Activated CD4-positive, alpha-beta T cell treated with anti-CD3 and anti-CD28 coated beads, Interleukin-2, Interleukin-4, amounts not matched to agents 100 ng/mL and 50 ng/mL, durations not matched to agents 16 hours and 8 hours (primary cell): ENCODE measurements around the gene OSBPL5.

Source experiments
- DNase-seq: peaks from one replicate; pipeline ENCODE4 v3.0.0-alpha.2; 2020; ENCODE audit warnings: low spot score

OSBPL5 gene

GRCh38 chr11:3051196-3052108 is 113.7 kb downstream of the OSBPL5 start:
- DNase-seq, result no peak

- DNase-seq, result no peak
These were observed 114.5 kb downstream of the OSBPL5 start for GRCh38 chr11:3050386-3051195.

DNA sequence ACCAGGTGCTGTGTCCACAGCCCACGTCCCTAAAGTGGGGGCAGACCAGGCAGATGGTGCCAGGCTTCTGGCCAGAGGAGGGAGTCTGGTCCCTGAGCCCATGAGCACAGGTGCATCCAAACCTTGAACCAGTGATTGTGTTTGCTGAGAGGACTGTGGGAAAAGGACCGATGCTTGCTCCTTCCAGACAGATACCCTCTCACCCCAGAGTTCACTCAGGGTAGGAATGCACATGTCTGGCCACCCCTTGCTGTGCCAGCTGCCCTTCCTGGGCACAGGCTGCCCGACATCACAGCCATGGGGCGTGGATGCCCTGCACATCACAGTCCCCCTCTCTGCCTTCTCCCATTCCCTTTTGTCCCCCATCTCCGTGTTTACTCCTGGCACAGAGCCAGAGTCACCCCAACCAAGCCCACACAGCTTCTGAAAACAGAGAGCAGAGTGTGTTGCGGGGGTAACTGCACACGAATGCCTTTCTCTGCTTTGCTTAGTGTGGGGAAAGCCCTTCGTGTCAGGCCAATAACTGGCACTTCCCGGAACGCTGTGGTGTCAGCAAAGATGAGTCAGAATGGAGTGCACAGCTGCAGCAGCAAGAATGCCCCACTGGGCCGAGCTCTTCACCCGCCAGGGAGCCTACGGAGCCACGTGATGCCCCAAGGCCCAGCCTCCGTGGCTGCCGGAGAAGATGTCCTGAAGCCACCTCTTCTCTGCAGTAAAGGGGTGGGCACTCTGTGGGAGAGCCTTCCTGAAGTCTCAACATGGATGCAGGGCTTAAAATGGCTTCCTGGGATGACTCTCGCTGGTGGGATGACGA is 115.5 kb downstream of the OSBPL5 start:
- DNase-seq, result peak; percentile 85

DNA sequence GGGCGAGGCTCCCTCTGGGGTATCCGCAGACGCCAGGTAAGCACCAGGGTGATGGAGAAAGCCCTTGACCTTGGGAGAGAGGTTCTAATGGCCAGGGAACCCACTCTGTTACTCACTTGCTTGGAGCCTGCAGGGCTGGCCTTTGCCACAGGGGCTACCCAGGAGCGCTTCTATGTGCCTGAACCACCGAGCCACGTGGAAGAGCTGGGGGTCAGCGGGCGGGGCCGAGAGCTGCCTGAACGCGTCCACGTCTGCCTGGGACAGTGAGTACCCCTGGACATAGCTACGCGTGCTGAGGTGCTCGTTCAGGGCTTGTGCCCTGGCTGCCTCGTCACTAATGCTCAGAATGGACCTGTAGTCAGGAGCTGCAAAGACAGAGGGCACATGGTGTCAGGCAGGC is 117.5 kb downstream of the OSBPL5 start:
- DNase-seq, result no peak

DNA sequence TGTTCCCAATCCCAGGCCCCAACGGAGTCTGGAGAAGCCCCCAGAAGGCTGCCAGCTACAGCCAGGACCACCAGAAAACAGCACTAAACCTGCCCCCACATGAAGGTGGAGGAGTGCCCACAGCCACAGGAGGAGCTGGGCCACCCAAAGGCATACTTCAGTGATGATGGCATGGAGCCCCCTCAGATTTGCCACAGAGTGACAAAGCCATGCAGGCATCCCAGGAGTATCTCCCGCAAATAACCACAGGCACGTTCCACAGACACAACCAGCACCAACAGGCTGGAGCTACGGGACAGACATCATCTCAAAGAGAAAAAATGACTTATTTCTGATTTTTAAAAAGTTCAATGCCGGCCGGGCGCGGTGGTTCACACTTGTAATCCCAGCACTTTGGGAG is 118.5 kb downstream of the OSBPL5 start:
- DNase-seq, result no peak

- DNase-seq, result no peak
These were observed 118.9 kb downstream of the OSBPL5 start for GRCh38 chr11:3046190-3046589.

DNA sequence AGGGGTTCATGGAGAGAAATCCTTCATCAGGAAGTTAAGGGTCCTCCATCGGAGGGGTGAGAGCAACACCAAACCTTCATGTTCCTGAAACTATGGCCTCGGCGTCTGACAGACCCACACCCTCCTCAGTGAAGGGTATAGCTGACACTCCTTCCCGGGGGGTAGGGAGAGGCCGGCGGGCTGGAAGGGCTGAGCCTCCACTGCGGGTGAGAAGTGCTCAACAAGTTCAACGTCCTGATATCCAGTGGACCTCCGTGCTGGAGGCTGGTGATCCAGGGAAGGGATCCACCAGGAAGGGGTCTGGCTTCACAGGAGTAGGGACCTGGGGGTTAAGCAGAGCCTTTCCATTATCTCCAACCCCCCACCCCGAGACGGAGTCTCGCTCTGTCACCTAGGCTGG is 120.2 kb downstream of the OSBPL5 start:
- no peak for DNase-seq

DNA sequence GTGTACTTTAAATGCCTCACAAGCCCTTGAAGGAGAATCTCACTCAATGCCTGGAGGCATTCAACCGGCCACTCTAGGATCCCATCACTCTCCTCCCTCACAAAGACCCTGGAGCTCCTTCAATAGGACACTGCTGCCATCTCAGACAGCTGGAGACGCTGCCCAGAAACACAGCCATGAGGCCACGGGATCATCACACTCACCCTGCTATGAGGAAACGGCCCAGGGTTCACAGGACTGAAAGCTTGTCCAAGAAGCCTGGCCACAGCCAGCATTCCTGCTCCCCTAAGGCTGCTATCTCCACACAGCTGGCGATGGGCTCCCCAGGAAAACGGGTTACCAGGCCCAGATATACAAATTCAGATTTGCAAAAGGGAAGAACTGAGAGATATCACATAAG is 121.1 kb downstream of the OSBPL5 start:
- DNase-seq, result no peak

DNA sequence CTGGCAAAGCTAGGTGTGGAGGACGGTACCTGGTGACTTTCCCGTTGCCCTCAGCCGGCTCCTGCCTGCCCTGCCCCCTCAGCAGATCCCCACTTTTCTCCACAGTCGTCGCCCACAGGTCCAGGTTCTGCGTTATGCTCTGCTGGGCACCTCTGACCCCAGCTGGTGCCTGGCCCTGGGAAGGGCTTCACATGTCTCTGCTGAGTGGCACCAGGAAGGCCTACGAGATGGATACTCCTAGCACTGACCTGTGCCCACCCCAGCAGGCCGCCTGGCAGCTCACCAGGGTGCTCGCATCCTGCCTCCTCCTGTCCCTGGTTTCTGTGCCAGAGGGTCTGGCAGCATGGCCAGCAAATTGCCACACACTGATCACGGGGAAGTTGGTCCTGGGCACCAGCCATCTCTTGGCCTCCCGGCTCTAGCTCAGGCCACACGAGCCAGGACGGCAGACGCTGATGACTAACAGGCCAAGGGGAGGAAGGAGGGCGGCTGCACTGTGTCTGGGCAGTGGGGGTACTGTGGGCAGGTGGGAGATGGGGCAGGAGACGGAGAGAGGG is 121.7 kb downstream of the OSBPL5 start:
- no peak for DNase-seq

- no peak for DNase-seq
These were observed 122.4 kb downstream of the OSBPL5 start for GRCh38 chr11:3042496-3043314.

- no peak for DNase-seq
These were observed 123.2 kb downstream of the OSBPL5 start for GRCh38 chr11:3041699-3042441.

DNA sequence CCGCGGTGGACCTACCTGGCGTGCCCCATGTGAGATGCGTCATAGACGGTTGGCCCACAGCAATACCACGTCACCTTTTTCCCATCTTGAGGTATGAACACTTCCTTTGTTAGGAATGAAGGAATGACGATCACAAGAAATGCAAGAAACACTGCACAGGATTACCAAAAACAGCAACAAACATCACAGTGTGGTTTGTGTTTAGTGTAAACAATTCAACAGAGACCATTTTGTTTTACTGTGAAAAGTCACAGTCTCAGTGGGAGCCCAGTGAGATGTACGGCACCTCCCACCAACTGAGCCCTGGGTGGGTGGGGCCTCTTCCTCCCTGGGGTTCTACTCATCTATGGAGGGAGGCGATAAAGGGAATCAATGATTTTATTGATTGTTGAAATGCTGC is 124.2 kb downstream of the OSBPL5 start:
- no peak for DNase-seq

DNA sequence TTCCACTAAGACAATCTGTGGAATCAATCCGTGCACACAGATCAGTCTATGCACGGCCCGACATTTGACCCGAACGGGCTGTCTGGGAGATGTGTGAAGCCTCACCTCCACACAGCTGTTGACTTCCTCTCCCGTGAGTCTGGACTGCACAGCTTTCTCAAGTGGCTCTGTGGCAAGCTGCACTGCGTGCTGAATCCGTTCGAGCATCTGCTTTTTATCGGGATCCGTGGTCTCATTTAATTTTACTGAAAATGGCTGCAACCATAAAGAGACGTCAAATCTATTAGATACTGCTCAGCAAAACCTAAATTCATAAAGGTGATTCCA is 127.2 kb downstream of the OSBPL5 start:
- no peak for DNase-seq
